Endothelial cell of umbilical vein (primary cell): ENCODE results near the gene EIF2D.

Experiments used
- EZH2 ChIP-seq: IDR thresholded peaks from 2 replicates; pipeline ENCODE4 v1.6.1; 2012; ENCODE audit warnings: borderline replicate concordance, low read depth, mild to moderate bottlenecking, moderate library complexity, low read length, inconsistent platforms; ENCODE audit not compliant: severe bottlenecking
- FOS ChIP-seq: IDR thresholded peaks from 2 replicates; pipeline ENCODE4 v1.6.1; 2011; ENCODE audit warnings: mild to moderate bottlenecking, low read length, moderate library complexity, borderline replicate concordance; ENCODE audit not compliant: insufficient read depth
- GATA2 ChIP-seq: IDR thresholded peaks from 2 replicates; pipeline ENCODE4 v1.7.0; 2011; ENCODE audit warnings: low read depth, mild to moderate bottlenecking, moderate library complexity, mixed read lengths, low read length; ENCODE audit not compliant: insufficient read length, insufficient read depth
- MAX ChIP-seq: IDR thresholded peaks from 2 replicates; pipeline ENCODE4 v1.6.1; 2011; ENCODE audit not compliant: insufficient read depth, insufficient read length
- POLR2A ChIP-seq: IDR thresholded peaks from 2 replicates; pipeline ENCODE4 v1.6.1; 2012; ENCODE audit warnings: low read depth, mild to moderate bottlenecking, control low read depth, low read length
- POLR2AphosphoS5 ChIP-seq: IDR thresholded peaks from 2 replicates; pipeline ENCODE4 v1.6.1; 2012; ENCODE audit warnings: low read depth, mild to moderate bottlenecking, control low read depth, low read length, moderate library complexity; ENCODE audit not compliant: insufficient read depth
- TF ChIP-seq, protein P1 (sequence below), 2 donors: IDR thresholded peaks; 1 replicate in 1 of 2; 2 replicates in 1 of 2; pipeline ENCODE4 v1.5.1; 2011; ENCODE audit warnings: low read length in 2 of 2, mild to moderate bottlenecking in 2 of 2, moderate library complexity in 2 of 2, control low read depth in 1 of 2, inconsistent platforms in 1 of 2, low read depth in 1 of 2; ENCODE audit not compliant: insufficient read depth in 1 of 2; ENCODE audit errors: extremely low read depth in 1 of 2

GRCh38 chr1:206596319-206596666 is 16.0 kb downstream of the EIF2D start:
- TF ChIP-seq POLR2A (no peak), EZH2 (no peak), GATA2 (no peak), FOS (no peak), POLR2AphosphoS5 (no peak), MAX (no peak)
- TF ChIP-seq, protein P1, sequence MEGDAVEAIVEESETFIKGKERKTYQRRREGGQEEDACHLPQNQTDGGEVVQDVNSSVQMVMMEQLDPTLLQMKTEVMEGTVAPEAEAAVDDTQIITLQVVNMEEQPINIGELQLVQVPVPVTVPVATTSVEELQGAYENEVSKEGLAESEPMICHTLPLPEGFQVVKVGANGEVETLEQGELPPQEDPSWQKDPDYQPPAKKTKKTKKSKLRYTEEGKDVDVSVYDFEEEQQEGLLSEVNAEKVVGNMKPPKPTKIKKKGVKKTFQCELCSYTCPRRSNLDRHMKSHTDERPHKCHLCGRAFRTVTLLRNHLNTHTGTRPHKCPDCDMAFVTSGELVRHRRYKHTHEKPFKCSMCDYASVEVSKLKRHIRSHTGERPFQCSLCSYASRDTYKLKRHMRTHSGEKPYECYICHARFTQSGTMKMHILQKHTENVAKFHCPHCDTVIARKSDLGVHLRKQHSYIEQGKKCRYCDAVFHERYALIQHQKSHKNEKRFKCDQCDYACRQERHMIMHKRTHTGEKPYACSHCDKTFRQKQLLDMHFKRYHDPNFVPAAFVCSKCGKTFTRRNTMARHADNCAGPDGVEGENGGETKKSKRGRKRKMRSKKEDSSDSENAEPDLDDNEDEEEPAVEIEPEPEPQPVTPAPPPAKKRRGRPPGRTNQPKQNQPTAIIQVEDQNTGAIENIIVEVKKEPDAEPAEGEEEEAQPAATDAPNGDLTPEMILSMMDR (IDR thresholded peaks at IDR 0.05; ENCODE audit: extremely low read depth in 1 of 2, insufficient read depth in 1 of 2, low read depth in 1 of 2, low read length in 2 of 2), result no peak
